ENCODE data around the gene CMC4.

Gene CMC4

DNA sequence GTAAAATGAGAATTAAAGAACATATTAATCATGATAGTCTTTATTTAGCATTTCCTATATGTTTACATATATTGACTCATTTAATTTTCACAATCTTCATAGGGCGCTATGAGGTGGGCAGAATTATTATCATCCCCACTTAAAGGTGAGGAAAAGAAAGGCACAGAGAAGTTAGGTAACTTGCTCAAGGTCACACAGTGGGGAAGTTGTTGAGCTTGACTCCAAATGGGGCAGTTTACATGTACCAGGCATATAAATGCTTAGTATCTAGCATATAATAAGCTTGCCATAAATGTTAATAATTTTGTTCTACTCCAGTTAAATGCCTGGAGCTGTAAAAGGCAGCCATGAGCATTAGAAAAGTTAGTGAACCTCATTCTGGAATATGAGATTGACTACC is 1.5 kb downstream of the CMC4 start:
- no peaks in the 10 kb centered on the region for H3K27me3 ChIP-seq (ENCODE audit: insufficient read depth, poor library complexity, severe bottlenecking)
- 0 out of 2 replicates have a peak overlapping the region, but pooled peaks have one; percentile 84 for H3K27ac ChIP-seq (replicated peaks)
- H3K4me3 ChIP-seq (replicated peaks; ENCODE audit: insufficient read depth, low read length): peak overlapping the region; percentile 58
- TF ChIP-seq, protein P1, sequence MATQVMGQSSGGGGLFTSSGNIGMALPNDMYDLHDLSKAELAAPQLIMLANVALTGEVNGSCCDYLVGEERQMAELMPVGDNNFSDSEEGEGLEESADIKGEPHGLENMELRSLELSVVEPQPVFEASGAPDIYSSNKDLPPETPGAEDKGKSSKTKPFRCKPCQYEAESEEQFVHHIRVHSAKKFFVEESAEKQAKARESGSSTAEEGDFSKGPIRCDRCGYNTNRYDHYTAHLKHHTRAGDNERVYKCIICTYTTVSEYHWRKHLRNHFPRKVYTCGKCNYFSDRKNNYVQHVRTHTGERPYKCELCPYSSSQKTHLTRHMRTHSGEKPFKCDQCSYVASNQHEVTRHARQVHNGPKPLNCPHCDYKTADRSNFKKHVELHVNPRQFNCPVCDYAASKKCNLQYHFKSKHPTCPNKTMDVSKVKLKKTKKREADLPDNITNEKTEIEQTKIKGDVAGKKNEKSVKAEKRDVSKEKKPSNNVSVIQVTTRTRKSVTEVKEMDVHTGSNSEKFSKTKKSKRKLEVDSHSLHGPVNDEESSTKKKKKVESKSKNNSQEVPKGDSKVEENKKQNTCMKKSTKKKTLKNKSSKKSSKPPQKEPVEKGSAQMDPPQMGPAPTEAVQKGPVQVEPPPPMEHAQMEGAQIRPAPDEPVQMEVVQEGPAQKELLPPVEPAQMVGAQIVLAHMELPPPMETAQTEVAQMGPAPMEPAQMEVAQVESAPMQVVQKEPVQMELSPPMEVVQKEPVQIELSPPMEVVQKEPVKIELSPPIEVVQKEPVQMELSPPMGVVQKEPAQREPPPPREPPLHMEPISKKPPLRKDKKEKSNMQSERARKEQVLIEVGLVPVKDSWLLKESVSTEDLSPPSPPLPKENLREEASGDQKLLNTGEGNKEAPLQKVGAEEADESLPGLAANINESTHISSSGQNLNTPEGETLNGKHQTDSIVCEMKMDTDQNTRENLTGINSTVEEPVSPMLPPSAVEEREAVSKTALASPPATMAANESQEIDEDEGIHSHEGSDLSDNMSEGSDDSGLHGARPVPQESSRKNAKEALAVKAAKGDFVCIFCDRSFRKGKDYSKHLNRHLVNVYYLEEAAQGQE (IDR thresholded peaks at IDR 0.05; ENCODE audit: insufficient replicate concordance, low read depth): no peak
- TF ChIP-seq, protein P2, sequence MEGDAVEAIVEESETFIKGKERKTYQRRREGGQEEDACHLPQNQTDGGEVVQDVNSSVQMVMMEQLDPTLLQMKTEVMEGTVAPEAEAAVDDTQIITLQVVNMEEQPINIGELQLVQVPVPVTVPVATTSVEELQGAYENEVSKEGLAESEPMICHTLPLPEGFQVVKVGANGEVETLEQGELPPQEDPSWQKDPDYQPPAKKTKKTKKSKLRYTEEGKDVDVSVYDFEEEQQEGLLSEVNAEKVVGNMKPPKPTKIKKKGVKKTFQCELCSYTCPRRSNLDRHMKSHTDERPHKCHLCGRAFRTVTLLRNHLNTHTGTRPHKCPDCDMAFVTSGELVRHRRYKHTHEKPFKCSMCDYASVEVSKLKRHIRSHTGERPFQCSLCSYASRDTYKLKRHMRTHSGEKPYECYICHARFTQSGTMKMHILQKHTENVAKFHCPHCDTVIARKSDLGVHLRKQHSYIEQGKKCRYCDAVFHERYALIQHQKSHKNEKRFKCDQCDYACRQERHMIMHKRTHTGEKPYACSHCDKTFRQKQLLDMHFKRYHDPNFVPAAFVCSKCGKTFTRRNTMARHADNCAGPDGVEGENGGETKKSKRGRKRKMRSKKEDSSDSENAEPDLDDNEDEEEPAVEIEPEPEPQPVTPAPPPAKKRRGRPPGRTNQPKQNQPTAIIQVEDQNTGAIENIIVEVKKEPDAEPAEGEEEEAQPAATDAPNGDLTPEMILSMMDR (IDR thresholded peaks at IDR 0.05; ENCODE audit: insufficient read depth, low read length): no peak
- TF ChIP-seq POLR2AphosphoS5 (IDR thresholded peaks at IDR 0.05; ENCODE audit: low read depth): no peak
- no peak for TF ChIP-seq GABPA (IDR thresholded peaks at IDR 0.05; ENCODE audit: low read depth)
- no peak for TF ChIP-seq SPI1 (IDR thresholded peaks at IDR 0.05; ENCODE audit: borderline replicate concordance, low read depth)
- no peak for DNase-seq (ENCODE audit: low read depth in 1 of 2, low spot score in 1 of 2)

DNA sequence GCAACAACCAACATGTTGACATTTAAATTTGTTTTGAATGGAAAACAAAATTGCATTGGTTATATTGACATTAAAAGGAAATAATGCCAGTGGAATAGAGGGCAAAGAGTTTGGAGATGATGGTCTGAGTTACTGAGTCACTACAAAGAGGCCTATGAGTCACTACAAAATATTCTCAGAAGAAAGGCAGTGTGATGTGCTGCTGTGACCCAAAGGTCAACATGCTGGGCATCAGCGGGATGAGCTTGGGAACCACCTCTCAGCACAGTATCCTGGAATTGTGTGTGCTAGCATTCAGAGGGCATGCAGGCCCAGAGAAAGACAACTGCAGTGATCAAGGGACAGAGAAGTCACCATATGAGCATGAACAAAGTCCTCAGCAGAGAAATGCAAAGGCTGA is 2.8 kb downstream of the CMC4 start:
- Histone ChIP-seq H3K4me3 (replicated peaks; ENCODE audit: insufficient read depth, low read length) (no peak overlapping the region), H3K27ac (replicated peaks) (no peak overlapping the region), H3K27me3 (ENCODE audit: insufficient read depth, poor library complexity, severe bottlenecking) (no peaks in the 10 kb centered on the region)
- TF ChIP-seq SPI1 (IDR thresholded peaks at IDR 0.05; ENCODE audit: borderline replicate concordance, low read depth) (no peak), POLR2AphosphoS5 (IDR thresholded peaks at IDR 0.05; ENCODE audit: low read depth) (no peak), GABPA (IDR thresholded peaks at IDR 0.05; ENCODE audit: low read depth) (no peak)
- TF ChIP-seq, protein P1 (IDR thresholded peaks at IDR 0.05; ENCODE audit: insufficient replicate concordance, low read depth): no peak
- TF ChIP-seq, protein P2 (IDR thresholded peaks at IDR 0.05; ENCODE audit: insufficient read depth, low read length): no peak
- no peak for DNase-seq (ENCODE audit: low read depth in 1 of 2, low spot score in 1 of 2)

DNA sequence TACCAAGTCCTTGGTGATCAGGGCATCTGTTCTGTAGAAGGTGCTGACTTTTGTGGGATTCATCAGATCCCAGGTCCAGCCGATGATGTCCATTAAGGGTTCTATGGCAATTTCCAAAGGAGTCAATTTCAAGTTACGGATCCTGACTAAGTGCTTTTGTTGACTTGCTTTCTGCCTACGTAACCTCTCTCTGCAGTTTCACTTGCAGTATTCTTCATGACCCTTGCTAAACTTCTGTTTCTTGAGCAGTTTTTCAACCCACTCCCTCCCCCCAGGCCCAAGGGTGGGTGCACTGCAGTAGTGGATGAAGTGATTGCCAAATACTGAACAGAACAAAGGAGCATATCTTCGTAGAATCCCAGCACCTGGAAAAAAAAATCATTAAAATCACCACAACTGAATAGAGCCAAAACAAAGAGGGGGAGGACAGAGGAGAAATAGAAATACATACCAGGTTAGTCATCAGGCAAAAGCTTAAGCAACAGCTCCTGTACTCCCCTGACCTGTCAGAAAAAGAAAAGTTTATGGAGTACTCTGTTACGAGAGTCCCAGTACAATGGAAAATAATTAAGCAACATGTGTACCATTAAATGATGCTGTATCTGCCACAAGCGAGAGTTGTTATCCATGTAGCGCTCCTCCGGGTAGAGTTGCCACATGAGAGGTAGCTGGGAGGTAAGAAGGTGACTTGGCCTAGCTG is 5.8 kb downstream of the CMC4 start:
- TF ChIP-seq, protein P1 (IDR thresholded peaks at IDR 0.05; ENCODE audit: insufficient replicate concordance, low read depth): no peak
- TF ChIP-seq, protein P2 (IDR thresholded peaks at IDR 0.05; ENCODE audit: insufficient read depth, low read length): no peak
- TF ChIP-seq POLR2AphosphoS5 (IDR thresholded peaks at IDR 0.05; ENCODE audit: low read depth): no peak
- DNase-seq (ENCODE audit: low read depth in 1 of 2, low spot score in 1 of 2): no peak
- Histone ChIP-seq H3K27ac (replicated peaks) (no peak overlapping the region), H3K27me3 (ENCODE audit: insufficient read depth, poor library complexity, severe bottlenecking) (no peaks in the 10 kb centered on the region), H3K4me3 (replicated peaks; ENCODE audit: insufficient read depth, low read length) (no peak overlapping the region)

Data from HL-60 (cell line).